HEK293 (cell line): ENCODE results near the gene FBLN2.

Source experiments
- SP2 ChIP-seq: fragments of 450-650 bp; formaldehyde crosslinking; IDR thresholded peaks from 2 replicates; pipeline ENCODE4 v1.5.1; 2016; ENCODE audit warnings: missing biosample characterization, missing genetic modification characterization
- YY1 ChIP-seq: fragments of 450-650 bp; formaldehyde crosslinking; IDR thresholded peaks from 2 replicates; pipeline ENCODE4 v1.5.1; 2018; ENCODE audit warnings: missing biosample characterization, missing genetic modification characterization
- ZBTB21 ChIP-seq: fragments of 450-650 bp; formaldehyde crosslinking; IDR thresholded peaks from 2 replicates; pipeline ENCODE4 v1.5.1; 2017; ENCODE audit warnings: missing biosample characterization, missing genetic modification characterization
- ZNF202 ChIP-seq: fragments of 450-650 bp; formaldehyde crosslinking; IDR thresholded peaks from 2 replicates; pipeline ENCODE4 v1.5.1; 2016; ENCODE audit warnings: missing biosample characterization, missing genetic modification characterization, borderline replicate concordance
- ZNF23 ChIP-seq: fragments of 450-650 bp; formaldehyde crosslinking; IDR thresholded peaks from 2 replicates; pipeline ENCODE4 v1.5.1; 2016; ENCODE audit warnings: missing biosample characterization, missing genetic modification characterization, borderline replicate concordance
- ZNF549 ChIP-seq: fragments of 450-650 bp; IDR thresholded peaks from 2 replicates; pipeline ENCODE4 v1.5.1; 2018; ENCODE audit warnings: missing biosample characterization, missing genetic modification characterization, mild to moderate bottlenecking, inconsistent platforms, moderate library complexity
- ZNF621 ChIP-seq: fragments of 450-650 bp; formaldehyde crosslinking; IDR thresholded peaks from 2 replicates; pipeline ENCODE4 v1.5.1; 2017; ENCODE audit warnings: missing biosample characterization, missing genetic modification characterization
- ZNF670 ChIP-seq: fragments of 450-650 bp; formaldehyde crosslinking; IDR thresholded peaks from 2 replicates; pipeline ENCODE4 v1.5.1; 2016; ENCODE audit warnings: missing biosample characterization, missing genetic modification characterization, low read depth
- ZNF707 ChIP-seq: fragments of 450-650 bp; formaldehyde crosslinking; IDR thresholded peaks from 2 replicates; pipeline ENCODE4 v1.5.1; 2016; ENCODE audit warnings: missing biosample characterization, missing genetic modification characterization
- ZNF768 ChIP-seq: fragments of 450-650 bp; formaldehyde crosslinking; IDR thresholded peaks from 2 replicates; pipeline ENCODE4 v1.5.1; 2018; ENCODE audit warnings: missing biosample characterization, mild to moderate bottlenecking, missing genetic modification characterization
- TF ChIP-seq, protein P1 (sequence below): fragments of 450-650 bp; formaldehyde crosslinking; IDR thresholded peaks from 2 replicates; pipeline ENCODE4 v1.5.1; 2016; ENCODE audit warnings: missing biosample characterization, missing genetic modification characterization
- TF ChIP-seq, protein P2 (sequence below): fragments of 450-650 bp; formaldehyde crosslinking; IDR thresholded peaks from 2 replicates; pipeline ENCODE4 v1.5.1; 2016; ENCODE audit warnings: missing biosample characterization, missing genetic modification characterization, borderline replicate concordance

DNA sequence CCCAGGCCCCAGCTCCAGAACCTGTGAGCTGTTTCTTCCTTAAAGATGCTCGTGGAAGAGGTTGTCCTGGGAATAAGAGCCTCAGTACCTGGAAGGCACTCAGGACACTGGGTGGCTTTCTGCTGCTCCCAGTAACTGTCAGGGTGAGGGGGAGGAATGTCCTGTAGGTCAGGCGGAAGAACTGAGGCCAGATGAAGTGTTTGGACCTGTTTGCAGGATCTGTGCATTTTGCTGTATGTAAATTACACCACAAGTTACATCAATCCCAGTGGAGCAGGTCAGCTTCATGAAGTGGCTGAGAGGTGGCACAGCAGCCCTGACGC is 41.7 kb upstream of the FBLN2 start:
- TF ChIP-seq, protein P1, sequence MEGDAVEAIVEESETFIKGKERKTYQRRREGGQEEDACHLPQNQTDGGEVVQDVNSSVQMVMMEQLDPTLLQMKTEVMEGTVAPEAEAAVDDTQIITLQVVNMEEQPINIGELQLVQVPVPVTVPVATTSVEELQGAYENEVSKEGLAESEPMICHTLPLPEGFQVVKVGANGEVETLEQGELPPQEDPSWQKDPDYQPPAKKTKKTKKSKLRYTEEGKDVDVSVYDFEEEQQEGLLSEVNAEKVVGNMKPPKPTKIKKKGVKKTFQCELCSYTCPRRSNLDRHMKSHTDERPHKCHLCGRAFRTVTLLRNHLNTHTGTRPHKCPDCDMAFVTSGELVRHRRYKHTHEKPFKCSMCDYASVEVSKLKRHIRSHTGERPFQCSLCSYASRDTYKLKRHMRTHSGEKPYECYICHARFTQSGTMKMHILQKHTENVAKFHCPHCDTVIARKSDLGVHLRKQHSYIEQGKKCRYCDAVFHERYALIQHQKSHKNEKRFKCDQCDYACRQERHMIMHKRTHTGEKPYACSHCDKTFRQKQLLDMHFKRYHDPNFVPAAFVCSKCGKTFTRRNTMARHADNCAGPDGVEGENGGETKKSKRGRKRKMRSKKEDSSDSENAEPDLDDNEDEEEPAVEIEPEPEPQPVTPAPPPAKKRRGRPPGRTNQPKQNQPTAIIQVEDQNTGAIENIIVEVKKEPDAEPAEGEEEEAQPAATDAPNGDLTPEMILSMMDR, result no peak
- TF ChIP-seq ZNF202 (no peak), ZNF707 (tag by site-specific recombination) (no peak), SP2 (tag by site-specific recombination) (no peak), YY1 (tag by site-specific recombination) (no peak), ZNF670 (tag by site-specific recombination) (no peak), ZNF549 (tag by site-specific recombination) (no peak), ZBTB21 (tag by site-specific recombination) (no peak), ZNF621 (no peak), ZNF768 (tag by site-specific recombination) (no peak), ZNF23 (tag by site-specific recombination) (no peak)
- TF ChIP-seq, protein P2, sequence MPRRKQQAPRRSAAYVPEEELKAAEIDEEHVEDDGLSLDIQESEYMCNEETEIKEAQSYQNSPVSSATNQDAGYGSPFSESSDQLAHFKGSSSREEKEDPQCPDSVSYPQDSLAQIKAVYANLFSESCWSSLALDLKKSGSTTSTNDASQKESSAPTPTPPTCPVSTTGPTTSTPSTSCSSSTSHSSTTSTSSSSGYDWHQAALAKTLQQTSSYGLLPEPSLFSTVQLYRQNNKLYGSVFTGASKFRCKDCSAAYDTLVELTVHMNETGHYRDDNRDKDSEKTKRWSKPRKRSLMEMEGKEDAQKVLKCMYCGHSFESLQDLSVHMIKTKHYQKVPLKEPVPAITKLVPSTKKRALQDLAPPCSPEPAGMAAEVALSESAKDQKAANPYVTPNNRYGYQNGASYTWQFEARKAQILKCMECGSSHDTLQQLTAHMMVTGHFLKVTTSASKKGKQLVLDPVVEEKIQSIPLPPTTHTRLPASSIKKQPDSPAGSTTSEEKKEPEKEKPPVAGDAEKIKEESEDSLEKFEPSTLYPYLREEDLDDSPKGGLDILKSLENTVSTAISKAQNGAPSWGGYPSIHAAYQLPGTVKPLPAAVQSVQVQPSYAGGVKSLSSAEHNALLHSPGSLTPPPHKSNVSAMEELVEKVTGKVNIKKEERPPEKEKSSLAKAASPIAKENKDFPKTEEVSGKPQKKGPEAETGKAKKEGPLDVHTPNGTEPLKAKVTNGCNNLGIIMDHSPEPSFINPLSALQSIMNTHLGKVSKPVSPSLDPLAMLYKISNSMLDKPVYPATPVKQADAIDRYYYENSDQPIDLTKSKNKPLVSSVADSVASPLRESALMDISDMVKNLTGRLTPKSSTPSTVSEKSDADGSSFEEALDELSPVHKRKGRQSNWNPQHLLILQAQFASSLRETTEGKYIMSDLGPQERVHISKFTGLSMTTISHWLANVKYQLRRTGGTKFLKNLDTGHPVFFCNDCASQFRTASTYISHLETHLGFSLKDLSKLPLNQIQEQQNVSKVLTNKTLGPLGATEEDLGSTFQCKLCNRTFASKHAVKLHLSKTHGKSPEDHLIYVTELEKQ (tag by site-specific recombination), result no peak
